A673 (cell line): ENCODE data around the gene TOPAZ1. TPM values are rescaled to one million over a fixed set of nuclear protein-coding genes. Genes with fewer than 3 reads are reported as not detected.
A peak's percentile ranks its signal among the peaks of the same experiment; 100 is the strongest.

Experiments
- BruUV-seq: library from RNA; stranded (reverse); fragments of 400-500 nt; replicated peaks from 2 replicates; lab custom pipeline; 2021; lab: Mats Ljungman, UMichigan
- CTCF ChIA-PET: fragments of 300-600 bp; sonication (Branson Sonifier 250); formaldehyde crosslinking; loops from one replicate; lab custom pipeline; 2022; ENCODE audit warnings: antibody characterized with exemption; lab: Charles Lee
- POLR2A ChIA-PET: fragments of 300-600 bp; sonication (Branson Sonifier 250); formaldehyde crosslinking; loops from one replicate; lab custom pipeline; 2022; ENCODE audit warnings: antibody characterized with exemption; ENCODE audit not compliant: low non-redundant PET; lab: Charles Lee
- DNase-seq: peaks from one replicate; pipeline ENCODE4 v3.0.0-alpha.2; 2015; ENCODE audit warnings: low spot score
- H3K27ac ChIP-seq: fragments of 200-600 bp; sonication (generic); 2 replicates; pipeline ENCODE4 v1.5.1; 2016; ENCODE audit warnings: mixed run types, low read depth, mild to moderate bottlenecking, mixed read lengths, antibody characterized with exemption, low read length; ENCODE audit not compliant: poor library complexity, severe bottlenecking
- H3K27me3 ChIP-seq: fragments of 200-600 bp; sonication (generic); replicated peaks from 2 replicates; pipeline ENCODE4 v1.6.1; 2017; ENCODE audit warnings: mixed run types, low read depth, mild to moderate bottlenecking, mixed read lengths, antibody characterized with exemption, low read length; ENCODE audit not compliant: insufficient read depth, poor library complexity
- H3K36me3 ChIP-seq: fragments of 200-600 bp; sonication (generic); 2 replicates; pipeline ENCODE4 v1.6.1; 2016; ENCODE audit warnings: mixed run types, mild to moderate bottlenecking, mixed read lengths, antibody characterized with exemption, low read length; ENCODE audit not compliant: insufficient read depth, poor library complexity, severe bottlenecking
- H3K4me1 ChIP-seq: fragments of 200-600 bp; sonication (generic); 2 replicates; pipeline ENCODE4 v1.6.1; 2017; ENCODE audit warnings: mixed run types, mild to moderate bottlenecking, mixed read lengths, antibody characterized with exemption, low read length; ENCODE audit not compliant: insufficient read depth, poor library complexity, severe bottlenecking
- H3K4me3 ChIP-seq: fragments of 200-600 bp; sonication (generic); 2 replicates; pipeline ENCODE4 v1.5.1; 2016; ENCODE audit warnings: low read depth, mixed run types, mild to moderate bottlenecking, mixed read lengths, low read length; ENCODE audit not compliant: poor library complexity, severe bottlenecking
- H3K9me3 ChIP-seq: fragments of 200-600 bp; sonication (generic); 2 replicates; pipeline ENCODE4 v1.6.1; 2016; ENCODE audit warnings: mixed run types, low read depth, mild to moderate bottlenecking, mixed read lengths, antibody characterized with exemption, low read length; ENCODE audit not compliant: poor library complexity, severe bottlenecking
- EZH2 ChIP-seq: fragments of 200-600 bp; sonication (generic); IDR thresholded peaks from 2 replicates; pipeline ENCODE4 v1.6.1; 2017; ENCODE audit warnings: borderline replicate concordance, low read depth, mild to moderate bottlenecking, mixed read lengths, antibody characterized with exemption, low read length; ENCODE audit not compliant: poor library complexity, severe bottlenecking
- intact Hi-C: fragments of 100-400 bp; cut with micrococcal nuclease; formaldehyde crosslinking; loops from one replicate; pipeline ENCODE4 v1.10.0; 2022; ENCODE audit not compliant: unreplicated experiment
- total RNA-seq: library from RNA; stranded (reverse); gene quantifications from 2 replicates; pipeline ENCODE4 v1.2.3, GENCODE V29; 2021
- TF ChIP-seq, protein P1 (sequence below): fragments of 300-800, 200-600 bp; sonication (generic); conservative IDR thresholded peaks from 2 replicates; pipeline ENCODE4 v1.5.1; 2017; ENCODE audit warnings: low read depth, mild to moderate bottlenecking, antibody characterized with exemption, low read length, moderate library complexity, mixed read lengths

Gene TOPAZ1
- total RNA-seq, 1 experiment from 2014 or later, result not detected

GRCh38 chr3:44334326-44334725 lies 92.6 kb downstream of the TOPAZ1 start:
- ChIA-PET POLR2A (no interaction called here), CTCF (no interaction called here)
- no peak for DNase-seq
- no TSS peak for BruUV-seq
- Histone ChIP-seq H3K4me1 (no peaks in the 10 kb centered on the region), H3K9me3 (no peaks in the 10 kb centered on the region), H3K36me3 (no peaks in the 10 kb centered on the region), H3K27ac (no peak overlapping the region), H3K27me3 (no peaks in the 10 kb centered on the region), H3K4me3 (no peak overlapping the region)
- intact Hi-C loops, result no loop called here
- TF ChIP-seq, protein P1, sequence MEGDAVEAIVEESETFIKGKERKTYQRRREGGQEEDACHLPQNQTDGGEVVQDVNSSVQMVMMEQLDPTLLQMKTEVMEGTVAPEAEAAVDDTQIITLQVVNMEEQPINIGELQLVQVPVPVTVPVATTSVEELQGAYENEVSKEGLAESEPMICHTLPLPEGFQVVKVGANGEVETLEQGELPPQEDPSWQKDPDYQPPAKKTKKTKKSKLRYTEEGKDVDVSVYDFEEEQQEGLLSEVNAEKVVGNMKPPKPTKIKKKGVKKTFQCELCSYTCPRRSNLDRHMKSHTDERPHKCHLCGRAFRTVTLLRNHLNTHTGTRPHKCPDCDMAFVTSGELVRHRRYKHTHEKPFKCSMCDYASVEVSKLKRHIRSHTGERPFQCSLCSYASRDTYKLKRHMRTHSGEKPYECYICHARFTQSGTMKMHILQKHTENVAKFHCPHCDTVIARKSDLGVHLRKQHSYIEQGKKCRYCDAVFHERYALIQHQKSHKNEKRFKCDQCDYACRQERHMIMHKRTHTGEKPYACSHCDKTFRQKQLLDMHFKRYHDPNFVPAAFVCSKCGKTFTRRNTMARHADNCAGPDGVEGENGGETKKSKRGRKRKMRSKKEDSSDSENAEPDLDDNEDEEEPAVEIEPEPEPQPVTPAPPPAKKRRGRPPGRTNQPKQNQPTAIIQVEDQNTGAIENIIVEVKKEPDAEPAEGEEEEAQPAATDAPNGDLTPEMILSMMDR, result no peak
- TF ChIP-seq EZH2, result no peak

GRCh38 chr3:44337248-44337785 lies 95.6 kb downstream of the TOPAZ1 start:
- H3K4me1 ChIP-seq, result peaks cover 12% of the 10 kb centered on the region
- intact Hi-C loops, result no loop called here
- no TSS peak for BruUV-seq
- ChIA-PET POLR2A (no interaction called here), CTCF (no interaction called here)
- DNase-seq, result peak; percentile 10
- H3K4me3 ChIP-seq, result peak overlapping the region; percentile 62
- no peaks in the 10 kb centered on the region for H3K36me3 ChIP-seq
- peak overlapping the region; percentile 93 for H3K27ac ChIP-seq
- no peak for TF ChIP-seq EZH2
- TF ChIP-seq, protein P1, result 0 out of 2 replicates have a peak, but pooled peaks have one; percentile 16
- no peaks in the 10 kb centered on the region for H3K27me3 ChIP-seq
- H3K9me3 ChIP-seq, result no peaks in the 10 kb centered on the region

GRCh38 chr3:44338010-44338827 lies 96.5 kb downstream of the TOPAZ1 start, which contains the start of gene TCAIM:
TSS of gene TCAIM (plus strand) at chr3:44338766. CDS start at chr3:44354783, 16,017 bp downstream.
- Histone ChIP-seq H3K9me3 (no peaks in the 10 kb centered on the region), H3K27me3 (no peaks in the 10 kb centered on the region), H3K4me1 (peaks cover 12% of the 10 kb centered on the region), H3K27ac (peak within 1 kb of the TSS; percentile 93), H3K36me3 (no peaks in the 10 kb centered on the region), H3K4me3 (peak within 1 kb of the TSS; percentile 62)
- peak; percentile 95 for DNase-seq
- intact Hi-C loops, result no loop called here
- no TSS peak for BruUV-seq
- ChIA-PET POLR2A (no interaction called here), CTCF (interaction anchor here (0.7 kb wide), 1 partner anchor 182 kb away, joined by 3 read pairs; no protein-coding TSS in a partner anchor)
- TF ChIP-seq, protein P1, result no peak
- TF ChIP-seq EZH2, result no peak
